ENCODE measurements around the gene ARL16.

Gene ARL16

GRCh38 chr17:81641825-81642489 is 41.6 kb downstream of the ARL16 start:
- H3K27ac ChIP-seq (replicated peaks), result no peak overlapping the region
- DNase-seq (ENCODE audit: low read depth in 1 of 2, low spot score in 1 of 2), result no peak
- H3K4me3 ChIP-seq (replicated peaks; ENCODE audit: insufficient read depth, low read length), result no peak overlapping the region
- no peaks in the 10 kb centered on the region for H3K27me3 ChIP-seq (ENCODE audit: insufficient read depth, poor library complexity, severe bottlenecking)
- TF ChIP-seq CTCF (IDR thresholded peaks at IDR 0.05; ENCODE audit: insufficient read depth, low read length), result no peak
- no peak for TF ChIP-seq POLR2AphosphoS5 (IDR thresholded peaks at IDR 0.05; ENCODE audit: low read depth)

GRCh38 chr17:81640011-81640410 is 43.6 kb downstream of the ARL16 start:
- no peak for TF ChIP-seq POLR2AphosphoS5 (IDR thresholded peaks at IDR 0.05; ENCODE audit: low read depth)
- TF ChIP-seq CTCF (IDR thresholded peaks at IDR 0.05; ENCODE audit: insufficient read depth, low read length), result no peak
- Histone ChIP-seq H3K27ac (replicated peaks) (no peak overlapping the region), H3K27me3 (ENCODE audit: insufficient read depth, poor library complexity, severe bottlenecking) (no peaks in the 10 kb centered on the region), H3K4me3 (replicated peaks; ENCODE audit: insufficient read depth, low read length) (no peak overlapping the region)
- no peak for DNase-seq (ENCODE audit: low read depth in 1 of 2, low spot score in 1 of 2)

GRCh38 chr17:81638683-81639082 is 44.9 kb downstream of the ARL16 start:
- H3K27me3 ChIP-seq (ENCODE audit: insufficient read depth, poor library complexity, severe bottlenecking), result no peaks in the 10 kb centered on the region
- H3K4me3 ChIP-seq (replicated peaks; ENCODE audit: insufficient read depth, low read length), result no peak overlapping the region
- no peak overlapping the region for H3K27ac ChIP-seq (replicated peaks)
- no peak for TF ChIP-seq CTCF (IDR thresholded peaks at IDR 0.05; ENCODE audit: insufficient read depth, low read length)
- TF ChIP-seq POLR2AphosphoS5 (IDR thresholded peaks at IDR 0.05; ENCODE audit: low read depth), result no peak
- no peak for TF ChIP-seq REST (IDR thresholded peaks at IDR 0.05; ENCODE audit: insufficient replicate concordance, low read depth)
- no peak for TF ChIP-seq GABPA (IDR thresholded peaks at IDR 0.05; ENCODE audit: low read depth)
- TF ChIP-seq SPI1 (IDR thresholded peaks at IDR 0.05; ENCODE audit: borderline replicate concordance, low read depth), result no peak
- no peak for DNase-seq (ENCODE audit: low read depth in 1 of 2, low spot score in 1 of 2)

- Histone ChIP-seq H3K27ac (replicated peaks) (peak within 1 kb of the TSS; percentile 74), H3K4me3 (replicated peaks; ENCODE audit: insufficient read depth, low read length) (peak within 1 kb of the TSS; percentile 95), H3K27me3 (ENCODE audit: insufficient read depth, poor library complexity, severe bottlenecking) (no peaks in the 10 kb centered on the region)
- peak; percentile 77 to 79 for DNase-seq (ENCODE audit: low read depth in 1 of 2, low spot score in 1 of 2)
- TF ChIP-seq REST (IDR thresholded peaks at IDR 0.05; ENCODE audit: insufficient replicate concordance, low read depth), result peak; percentile 22
- TF ChIP-seq CTCF (IDR thresholded peaks at IDR 0.05; ENCODE audit: insufficient read depth, low read length), result no peak
- no peak for TF ChIP-seq SPI1 (IDR thresholded peaks at IDR 0.05; ENCODE audit: borderline replicate concordance, low read depth)
- peak; percentile 87 for TF ChIP-seq GABPA (IDR thresholded peaks at IDR 0.05; ENCODE audit: low read depth)
- TF ChIP-seq POLR2AphosphoS5 (IDR thresholded peaks at IDR 0.05; ENCODE audit: low read depth), result peak; percentile 74
Observed at GRCh38 chr17:81636505-81637288, 46.9 kb downstream of the ARL16 start, which contains the start of the genes NPLOC4 and TSPAN10. TSS of gene NPLOC4 (minus strand) at chr17:81637112. CDS start at chr17:81636930, 182 bp downstream. TSS of gene TSPAN10 (plus strand) at chr17:81637196. CDS start at chr17:81642413, 5,217 bp downstream.

All from HL-60 (cell line).